Heart left ventricle (tissue), 16 donors: ENCODE data around the gene C11orf65. TPM values are rescaled to one million over a fixed set of nuclear protein-coding genes. Genes with fewer than 3 reads are reported as not detected.

ENCODE experiments used
- ATAC-seq, 4 donors: fragments of 200-7000 bp; cut with Tn5 transposase; one replicate each; pipeline ENCODE4 v1.9.1; 2020 to 2022; ENCODE audit warnings: moderate library complexity in 4 of 4, mild to moderate bottlenecking in 3 of 4, moderate number of reproducible peaks in 1 of 4
- DNase-seq, 5 donors: peaks; one replicate each; pipeline ENCODE4 v3.0.0-alpha.2; 2020
- H3K27ac ChIP-seq, 12 donors: fragments of 200-600 bp; sonication (generic) in 4 of 12; one replicate each; pipeline versions ENCODE4 v1.5.0 to v1.8.0; 2016 to 2022; ENCODE audit warnings: mild to moderate bottlenecking in 2 of 12
- H3K27me3 ChIP-seq, 9 donors: fragments of 200-600 bp; sonication (generic) in 2 of 9; one replicate each; pipeline versions ENCODE4 v1.5.1 to v1.8.0; 2016 to 2022; ENCODE audit warnings: mild to moderate bottlenecking in 3 of 9
- H3K36me3 ChIP-seq, 9 donors: fragments of 200-600 bp; sonication (generic) in 2 of 9; one replicate each; pipeline versions ENCODE4 v1.5.0 to v1.8.0; 2018 to 2022; ENCODE audit warnings: mild to moderate bottlenecking in 2 of 9
- H3K4me1 ChIP-seq, 12 donors: fragments of 200-600 bp; sonication (generic) in 4 of 12; one replicate each; pipeline versions ENCODE4 v1.5.0 to v1.8.0; 2016 to 2022; ENCODE audit warnings: mild to moderate bottlenecking in 3 of 12
- H3K4me3 ChIP-seq, 12 donors: fragments of 200-600 bp; sonication (generic) in 4 of 12; one replicate each; pipeline versions ENCODE4 v1.5.0 to v1.8.0; 2017 to 2022; ENCODE audit warnings: mild to moderate bottlenecking in 9 of 12, moderate library complexity in 4 of 12
- H3K9me3 ChIP-seq, 12 donors: fragments of 200-600 bp; sonication (generic) in 4 of 12; one replicate each; pipeline versions ENCODE4 v1.5.0 to v1.8.0; 2016 to 2022; ENCODE audit warnings: mild to moderate bottlenecking in 1 of 12
- CTCF ChIP-seq, 12 donors: fragments of 200-600 bp; sonication (generic) in 4 of 12; IDR thresholded peaks; one replicate each; pipeline versions ENCODE4 v1.5.0 to v1.8.0; 2018 to 2022; ENCODE audit warnings: antibody characterized with exemption in 12 of 12, mild to moderate bottlenecking in 5 of 12
- POLR2A ChIP-seq, 2 donors: fragments of 450-650 bp; IDR thresholded peaks; one replicate each; pipeline ENCODE4 v1.6.1; 2017; ENCODE audit warnings: antibody characterized with exemption in 2 of 2, mild to moderate bottlenecking in 2 of 2, moderate library complexity in 2 of 2
- WGBS, 4 donors: extraction: QIAGEN DNeasy Blood & Tissue Kit in 2 of 4; methylation state at CpG; one replicate each; pipeline versions ENCODE4 v1.1.5 to v1.1.7; 2013 to 2018; 5-methylcytosine and 5-hydroxymethylcytosine counted together
- intact Hi-C, 10 donors: fragments of 100-400 bp; cut with DNase I; formaldehyde crosslinking; loops; one replicate each; pipeline versions ENCODE4 v1.11.1 to v1.14.2; 2022
- polyA plus RNA-seq, 2 donors: library from polyadenylated mRNA; stranded (reverse); fragments of 200-250 nt; gene quantifications; one replicate each; pipeline ENCODE4 v1.2.3, GENCODE V29; 2013
- total RNA-seq, 9 donors: library from RNA; depleted of rRNA in 2 of 9; stranded (reverse); fragments of >200 nt in 2 of 9; fragmentation: NEBNext Ultra II Directional in 3 of 9; extraction: Animal tissue kit (Norgen Biotek cat#: 25700) in 3 of 9; gene quantifications; one replicate each; pipeline versions ENCODE4 v1.1.0 to v1.2.4, GENCODE V29; 2016 to 2023
- donor health status: ischemic (EF 13 %, LVEDD 7.1; RV severe dilation, severe dysfunction).
- donor health status: healthy with polysubstance abuse.
- donor health status: DM: no; HTN: yes; CAD: no.
- donor health status: DM: no; HTN: no; CAD: no.
- donor health status: ischemic (EF 25% LVEDD 6.9; RV normal size, moderate dysfunction).
- donor health status: ischemic (EF 25% LVEDD 5.7; RV mildly dilated, moderate dysfunction).
- donor health status: healthy.
- donor health status: DM: yes; HTN: yes; CAD: no.
- donor health status: ischemic (EF 35%, LVEDD 5.7; RV mildly dilated, moderate dysfunction).
- donor health status: nonischemic (EF 11% LVEDD 7.7; RV severe dilation, severe dysfunction).
- donor health status: DM: yes; HTN: yes; CAD: no.
- donor health status: PGD.
- donor health status: ischemic (EF 29% LVEDD 5.4; RV normal size, mild dysfunction).
- donor health status: nonischemic (EF 23%, LVEDD 6.1; RV moderate dilation, normal function).

C11orf65 gene
- total and polyA plus RNA-seq, 11 donors: 0.14 to 1.9 (median 0.76) TPM; not detected in 3

DNA sequence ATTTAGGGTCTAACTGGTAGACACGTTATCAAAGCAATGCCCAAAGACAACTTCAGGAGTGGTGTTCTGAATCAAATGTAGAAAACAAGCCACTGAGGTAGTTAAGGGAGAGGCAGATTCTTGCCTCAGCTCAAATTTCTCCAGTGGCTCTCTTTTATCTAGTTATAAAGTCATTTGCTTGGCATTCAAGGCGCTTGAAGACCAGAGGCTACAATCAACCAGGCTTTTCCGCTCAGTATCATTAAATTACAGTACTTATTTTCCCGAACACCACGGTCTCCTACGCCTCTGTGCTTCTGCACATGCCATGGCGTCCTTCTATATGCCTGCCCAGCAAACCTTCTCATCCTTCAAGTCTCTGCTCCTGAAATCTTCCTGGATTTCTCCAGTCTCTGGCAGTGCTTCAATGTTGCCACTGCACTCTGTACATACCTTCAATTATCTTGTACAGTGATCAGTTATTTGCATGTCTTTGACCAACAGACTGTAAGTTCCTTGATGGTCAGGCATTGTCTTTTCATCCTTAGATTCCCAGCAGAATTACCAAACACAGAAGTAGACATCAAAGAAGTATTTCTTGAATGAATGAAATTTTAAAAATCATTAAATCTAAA, 29.4 kb upstream of the C11orf65 start:
- ATAC-seq (no peak), DNase-seq (no peak)
- H3K9me3 ChIP-seq: no peaks in the 10 kb centered on the region
- peaks cover 0 to 16% (median 5%) of the 10 kb centered on the region in 12 donors for H3K4me1 ChIP-seq
- H3K36me3 ChIP-seq: no peaks in the 10 kb centered on the region
- 88 to 95% (median 91%) methylated on average over 7 of the region's 7 CpGs for WGBS, 4 donors
- TF ChIP-seq CTCF (IDR thresholded peaks at IDR 0.05) (no peak), POLR2A (IDR thresholded peaks at IDR 0.05) (no peak)
- H3K27ac ChIP-seq: peak overlapping the region; percentile 84 to 98 (median 94)
- H3K4me3 ChIP-seq: peak overlapping the region in 10 of 12 donors; percentile 64 to 95 (median 76)
- H3K27me3 ChIP-seq: no peaks in the 10 kb centered on the region
- intact Hi-C loops: loop anchor here in 6 of 10 donors (1.0 to 10.0 kb wide), 5 partner anchors 29 to 272 kb away; partner anchors contain the start of genes C11orf65 (in 4 of the 6), ATM (in 1 of the 6), DDX10 (in 1 of the 6) and NPAT (in 1 of the 6)

DNA sequence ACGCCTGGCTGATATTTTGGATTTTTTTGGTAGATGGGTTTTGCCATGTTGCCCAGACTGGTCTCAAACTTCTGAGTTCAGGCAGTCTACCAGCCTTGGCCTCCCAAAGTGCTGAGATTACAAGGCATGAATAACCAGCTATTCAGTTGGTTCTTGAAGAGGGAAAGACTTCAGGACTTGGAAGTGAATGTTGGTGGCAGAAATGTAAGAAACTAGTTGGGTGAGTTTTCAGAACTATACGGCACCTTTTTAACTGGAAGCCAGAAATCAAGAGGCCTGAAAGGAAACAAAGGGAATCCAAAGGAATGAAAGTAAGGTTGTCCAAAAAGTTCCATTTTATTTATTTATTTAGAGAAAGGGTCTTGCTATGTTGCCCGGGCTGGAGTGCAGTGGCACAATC, 28.0 kb upstream of the C11orf65 start:
- WGBS, 4 donors: 88 to 100% (median 99%) methylated on average over 3 of the region's 3 CpGs
- Histone ChIP-seq H3K27ac (no peak overlapping the region), H3K27me3 (no peaks in the 10 kb centered on the region), H3K4me3 (no peak overlapping the region), H3K36me3 (peaks cover 0 to 7% (median 4%) of the 10 kb centered on the region in 9 donors), H3K4me1 (peaks cover 0 to 16% (median 5%) of the 10 kb centered on the region in 12 donors), H3K9me3 (no peaks in the 10 kb centered on the region)
- no peak for ATAC-seq
- intact Hi-C loops: loop anchor here in 4 of 10 donors (10.0 kb wide), 3 partner anchors 149 to 271 kb away; partner anchors contain the start of genes ATM (in 1 of the 4), DDX10 (in 1 of the 4) and NPAT (in 1 of the 4)
- no peak for DNase-seq
- no peak for TF ChIP-seq POLR2A (IDR thresholded peaks at IDR 0.05)
- TF ChIP-seq CTCF (IDR thresholded peaks at IDR 0.05): no peak

DNA sequence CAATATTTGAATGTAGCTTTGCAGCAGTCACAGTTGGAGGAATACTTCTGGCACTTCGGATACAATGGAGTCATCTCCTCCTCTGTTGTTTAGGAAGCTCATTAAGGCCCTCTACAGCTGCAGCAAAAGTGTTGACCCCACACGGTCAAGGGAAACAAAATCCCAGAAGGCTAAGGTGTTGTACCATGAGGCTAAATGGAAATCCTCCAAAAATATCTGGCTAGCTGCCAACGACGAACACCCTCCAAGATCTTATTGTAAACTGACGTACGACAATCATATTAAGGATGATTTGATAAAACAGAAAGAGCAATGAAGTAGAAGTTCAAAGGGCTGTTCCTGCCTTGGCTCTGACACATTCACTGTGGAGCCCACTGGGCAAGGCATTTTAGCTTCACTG, 26.9 kb upstream of the C11orf65 start:
- ATAC-seq: no peak
- Histone ChIP-seq H3K4me3 (no peak overlapping the region), H3K36me3 (peaks cover 0 to 19% (median 14%) of the 10 kb centered on the region in 9 donors), H3K27me3 (no peaks in the 10 kb centered on the region), H3K4me1 (peaks cover 0 to 16% (median 5%) of the 10 kb centered on the region in 12 donors), H3K27ac (no peak overlapping the region), H3K9me3 (no peaks in the 10 kb centered on the region)
- WGBS, 4 donors: 23 to 48% (median 34%) methylated on average over 6 of the region's 6 CpGs
- DNase-seq: no peak
- TF ChIP-seq CTCF (IDR thresholded peaks at IDR 0.05): no peak
- no peak for TF ChIP-seq POLR2A (IDR thresholded peaks at IDR 0.05)
- intact Hi-C loops: loop anchor here in 4 of 10 donors (10.0 kb wide), 3 partner anchors 151 to 269 kb away; partner anchors contain the start of genes ATM (in 1 of the 4), DDX10 (in 1 of the 4) and NPAT (in 1 of the 4)

- WGBS, 4 donors: 88 to 95% (median 95%) methylated on average over 3 of the region's 3 CpGs
- no peak overlapping the region for H3K4me3 ChIP-seq
- ATAC-seq (no peak), DNase-seq (no peak)
- intact Hi-C loops: loop anchor here in 4 of 10 donors (10.0 kb wide), 3 partner anchors 153 to 267 kb away; partner anchors contain the start of genes ATM (in 1 of the 4), DDX10 (in 1 of the 4) and NPAT (in 1 of the 4)
- no peaks in the 10 kb centered on the region for H3K9me3 ChIP-seq
- TF ChIP-seq POLR2A (IDR thresholded peaks at IDR 0.05): no peak
- TF ChIP-seq CTCF (IDR thresholded peaks at IDR 0.05): no peak
- H3K27me3 ChIP-seq: no peaks in the 10 kb centered on the region
- no peak overlapping the region for H3K27ac ChIP-seq
- H3K4me1 ChIP-seq: peaks cover 0 to 11% (median 1%) of the 10 kb centered on the region in 12 donors
- peaks cover 0 to 41% (median 31%) of the 10 kb centered on the region in 9 donors for H3K36me3 ChIP-seq
These were observed 24.6 kb upstream of the C11orf65 start for GRCh38 chr11:108491936-108492335.
